WTC11 (cell line): Measurements from ENCODE around the gene ZBTB7C.

ENCODE experiments used
- NFATC4 ChIP-seq: fragments of 250-450 bp; sonication (Bioruptor Pico); IDR thresholded peaks from 2 replicates; pipeline ENCODE4 v1.9.0; 2021; ENCODE audit warnings: mild to moderate bottlenecking
- PRRX2 ChIP-seq: fragments of 250-450 bp; sonication (Bioruptor Pico); IDR thresholded peaks from 2 replicates; pipeline ENCODE4 v1.8.0; 2021; ENCODE audit warnings: mild to moderate bottlenecking
- TEAD4 ChIP-seq: sonication (generic); formaldehyde crosslinking; IDR thresholded peaks from 2 replicates; pipeline ENCODE4 v1.8.0; 2022; ENCODE audit warnings: mild to moderate bottlenecking, missing genetic modification reagents
- TF ChIP-seq, protein P1 (sequence below): fragments of 200-600 bp; IDR thresholded peaks from 2 replicates; pipeline ENCODE4 v1.8.0; 2022; ENCODE audit warnings: antibody characterized with exemption

DNA sequence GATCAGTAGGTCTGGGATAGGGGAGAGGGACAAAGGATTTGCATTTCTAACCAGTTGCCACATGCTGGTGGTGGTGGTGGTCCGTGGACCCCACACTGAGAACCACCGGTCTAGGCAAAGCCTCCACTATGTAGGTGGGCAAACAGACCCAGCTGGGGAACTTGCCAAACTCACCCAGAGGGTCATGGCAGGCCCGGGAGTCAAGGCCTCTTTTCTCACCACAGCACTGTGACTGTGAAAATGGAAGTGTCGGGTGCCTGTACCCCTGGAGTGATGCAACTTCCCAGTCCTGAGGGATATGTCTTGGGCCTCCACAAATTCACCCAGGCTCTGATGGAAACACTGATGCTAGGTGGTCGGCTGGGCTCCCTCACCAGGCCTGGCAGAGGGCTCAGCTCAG is 377.5 kb downstream of the ZBTB7C start:
- TF ChIP-seq, protein P1, sequence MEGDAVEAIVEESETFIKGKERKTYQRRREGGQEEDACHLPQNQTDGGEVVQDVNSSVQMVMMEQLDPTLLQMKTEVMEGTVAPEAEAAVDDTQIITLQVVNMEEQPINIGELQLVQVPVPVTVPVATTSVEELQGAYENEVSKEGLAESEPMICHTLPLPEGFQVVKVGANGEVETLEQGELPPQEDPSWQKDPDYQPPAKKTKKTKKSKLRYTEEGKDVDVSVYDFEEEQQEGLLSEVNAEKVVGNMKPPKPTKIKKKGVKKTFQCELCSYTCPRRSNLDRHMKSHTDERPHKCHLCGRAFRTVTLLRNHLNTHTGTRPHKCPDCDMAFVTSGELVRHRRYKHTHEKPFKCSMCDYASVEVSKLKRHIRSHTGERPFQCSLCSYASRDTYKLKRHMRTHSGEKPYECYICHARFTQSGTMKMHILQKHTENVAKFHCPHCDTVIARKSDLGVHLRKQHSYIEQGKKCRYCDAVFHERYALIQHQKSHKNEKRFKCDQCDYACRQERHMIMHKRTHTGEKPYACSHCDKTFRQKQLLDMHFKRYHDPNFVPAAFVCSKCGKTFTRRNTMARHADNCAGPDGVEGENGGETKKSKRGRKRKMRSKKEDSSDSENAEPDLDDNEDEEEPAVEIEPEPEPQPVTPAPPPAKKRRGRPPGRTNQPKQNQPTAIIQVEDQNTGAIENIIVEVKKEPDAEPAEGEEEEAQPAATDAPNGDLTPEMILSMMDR = no peak
- TF ChIP-seq TEAD4 (CRISPR knock-in tag) = no peak
- TF ChIP-seq PRRX2 (CRISPR knock-in tag) = no peak
- TF ChIP-seq NFATC4 (CRISPR knock-in tag) = no peak
